C4-2B (cell line): ENCODE measurements around the gene PACC1.
"Not testable (repeated sequence)": the region's sequence is repeated elsewhere in the genome, so short reads cannot be mapped to it uniquely, and the experiment has no call there.

Source experiments
- H3K27ac ChIP-seq: fragments of 450-650 bp; 2 replicates; pipeline ENCODE4 v1.5.1; 2017
- ZFX ChIP-seq: fragments of 450-650 bp; IDR thresholded peaks from 2 replicates; pipeline ENCODE4 v1.6.1; 2017
- TF ChIP-seq, protein P1 (sequence below): fragments of 450-650 bp; conservative IDR thresholded peaks from 2 replicates; pipeline ENCODE4 v1.5.1; 2017; ENCODE audit warnings: mild to moderate bottlenecking

Gene PACC1

DNA sequence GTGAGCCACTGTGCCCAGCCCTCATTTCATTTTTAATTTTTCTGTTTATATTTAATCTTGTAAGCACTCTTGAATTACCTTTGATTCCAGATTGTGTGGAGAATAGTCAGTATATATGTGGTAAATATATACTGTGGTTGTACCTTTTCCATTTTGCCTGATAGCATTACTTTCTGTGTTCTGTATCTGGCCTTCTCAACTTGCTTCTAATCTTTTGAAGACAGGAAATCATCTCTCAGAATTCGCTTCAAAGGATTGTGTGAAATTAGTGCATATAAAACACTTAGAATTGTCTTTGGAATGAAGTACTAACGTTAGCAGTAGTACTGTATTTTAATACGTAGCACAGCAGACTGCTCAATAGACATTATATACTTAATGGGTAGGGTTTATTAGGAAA lies 91.6 kb downstream of the PACC1 start:
- TF ChIP-seq, protein P1, sequence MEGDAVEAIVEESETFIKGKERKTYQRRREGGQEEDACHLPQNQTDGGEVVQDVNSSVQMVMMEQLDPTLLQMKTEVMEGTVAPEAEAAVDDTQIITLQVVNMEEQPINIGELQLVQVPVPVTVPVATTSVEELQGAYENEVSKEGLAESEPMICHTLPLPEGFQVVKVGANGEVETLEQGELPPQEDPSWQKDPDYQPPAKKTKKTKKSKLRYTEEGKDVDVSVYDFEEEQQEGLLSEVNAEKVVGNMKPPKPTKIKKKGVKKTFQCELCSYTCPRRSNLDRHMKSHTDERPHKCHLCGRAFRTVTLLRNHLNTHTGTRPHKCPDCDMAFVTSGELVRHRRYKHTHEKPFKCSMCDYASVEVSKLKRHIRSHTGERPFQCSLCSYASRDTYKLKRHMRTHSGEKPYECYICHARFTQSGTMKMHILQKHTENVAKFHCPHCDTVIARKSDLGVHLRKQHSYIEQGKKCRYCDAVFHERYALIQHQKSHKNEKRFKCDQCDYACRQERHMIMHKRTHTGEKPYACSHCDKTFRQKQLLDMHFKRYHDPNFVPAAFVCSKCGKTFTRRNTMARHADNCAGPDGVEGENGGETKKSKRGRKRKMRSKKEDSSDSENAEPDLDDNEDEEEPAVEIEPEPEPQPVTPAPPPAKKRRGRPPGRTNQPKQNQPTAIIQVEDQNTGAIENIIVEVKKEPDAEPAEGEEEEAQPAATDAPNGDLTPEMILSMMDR: no peak
- no peak for TF ChIP-seq ZFX
- H3K27ac ChIP-seq: no peak overlapping the region

DNA sequence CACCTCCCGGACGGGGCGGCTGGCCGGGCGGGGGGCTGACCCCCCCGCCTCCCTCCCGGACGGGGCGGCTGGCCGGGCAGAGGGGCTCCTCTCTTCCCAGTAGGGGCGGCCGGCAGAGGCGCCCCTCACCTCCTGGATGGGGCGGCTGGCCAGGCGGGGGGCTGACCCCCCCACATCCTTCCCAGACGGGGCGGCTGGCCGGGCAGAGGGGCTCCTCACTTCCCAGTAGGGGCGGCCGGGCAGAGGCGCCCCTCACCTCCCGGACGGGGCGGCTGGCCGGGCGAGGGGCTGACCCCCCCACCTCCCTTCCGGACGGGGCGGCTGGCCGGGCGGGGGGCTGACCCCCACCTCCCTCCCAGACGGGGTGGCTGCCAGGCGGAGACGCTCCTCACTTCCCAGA lies 93.7 kb downstream of the PACC1 start:
- H3K27ac ChIP-seq: not testable (repeated sequence)

DNA sequence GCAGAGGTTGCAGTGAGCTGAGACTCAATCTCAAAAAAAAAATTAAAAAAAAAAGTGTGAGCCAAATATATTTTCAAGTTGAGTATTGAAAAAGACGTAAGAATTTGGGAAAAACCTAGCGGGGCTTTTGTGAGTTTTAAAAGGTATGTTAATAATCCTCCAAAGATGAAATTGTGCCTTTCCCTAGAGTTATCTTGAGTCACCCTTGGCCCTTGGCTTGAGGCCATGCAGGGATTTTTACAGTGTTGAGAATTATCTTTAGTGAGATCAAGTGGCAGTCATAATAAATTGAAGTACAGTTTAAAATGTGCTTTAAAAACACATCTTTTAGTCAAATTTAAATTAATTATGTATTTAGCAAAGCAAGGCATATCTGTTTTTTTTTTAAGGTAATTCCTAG lies 96.8 kb downstream of the PACC1 start:
- no peak for TF ChIP-seq ZFX
- TF ChIP-seq, protein P1: no peak
- no peak overlapping the region for H3K27ac ChIP-seq

- H3K27ac ChIP-seq: no peak overlapping the region
- no peak for TF ChIP-seq ZFX
- TF ChIP-seq, protein P1: peak; percentile 62
Observed at GRCh38 chr1:212315907-212316306, 98.8 kb downstream of the PACC1 start.

- TF ChIP-seq, protein P1: no peak
- no peak for TF ChIP-seq ZFX
- no peak overlapping the region for H3K27ac ChIP-seq
Observed at GRCh38 chr1:212315184-212315583, 99.5 kb downstream of the PACC1 start.
